ENCODE measurements around the gene F5.
"Not testable (repeated sequence)": the region's sequence is repeated elsewhere in the genome, so short reads cannot be mapped to it uniquely, and the experiment has no call there.

Gene F5

GRCh38 chr1:169538998-169539871 is 47.0 kb downstream of the F5 start:
- DNase-seq, result no peak

GRCh38 chr1:169534653-169535052 is 51.6 kb downstream of the F5 start:
- DNase-seq, result no peak

GRCh38 chr1:169533528-169534190 is 52.6 kb downstream of the F5 start:
- DNase-seq, result not testable (repeated sequence)

- no peak for DNase-seq
These were observed 55.8 kb downstream of the F5 start for GRCh38 chr1:169530448-169530847.

- DNase-seq, result peak; percentile 38
These were observed 57.1 kb downstream of the F5 start for GRCh38 chr1:169529068-169529642.

- DNase-seq, result peak; percentile 7
These were observed 57.8 kb downstream of the F5 start for GRCh38 chr1:169528215-169529067.

- DNase-seq, result no peak
These were observed 58.6 kb downstream of the F5 start for GRCh38 chr1:169527451-169528214.

GRCh38 chr1:169527001-169527400 is 59.3 kb downstream of the F5 start:
- no peak for DNase-seq

GRCh38 chr1:169526120-169526832 is 60.0 kb downstream of the F5 start:
- DNase-seq, result no peak

- no peak for DNase-seq
These were observed 60.9 kb downstream of the F5 start for GRCh38 chr1:169525391-169525790.

GRCh38 chr1:169523904-169524303 is 62.4 kb downstream of the F5 start:
- no peak for DNase-seq

- no peak for DNase-seq
These were observed 65.1 kb downstream of the F5 start for GRCh38 chr1:169521226-169521625.

- DNase-seq, result no peak
These were observed 68.6 kb downstream of the F5 start for GRCh38 chr1:169517558-169518186.

GRCh38 chr1:169515641-169516040 is 70.6 kb downstream of the F5 start:
- DNase-seq, result no peak

- no peak for DNase-seq
These were observed 71.6 kb downstream of the F5 start for GRCh38 chr1:169514566-169515270.

- DNase-seq, result no peak
These were observed 73.1 kb downstream of the F5 start for GRCh38 chr1:169513208-169513607.

- peak; percentile 17 for DNase-seq
These were observed 74.8 kb downstream of the F5 start for GRCh38 chr1:169511316-169512005.

GRCh38 chr1:169510060-169510459 is 76.2 kb downstream of the F5 start:
- DNase-seq, result no peak

- DNase-seq, result no peak
These were observed 76.9 kb downstream of the F5 start for GRCh38 chr1:169509354-169509753.
